HL-60 (cell line): ENCODE measurements around the gene USP31.

Experiments
- CTCF ChIP-seq: IDR thresholded peaks from one replicate; pipeline ENCODE4 v1.5.1; 2011; ENCODE audit warnings: low read length, control low read depth, inconsistent platforms; ENCODE audit not compliant: insufficient read depth
- GABPA ChIP-seq: IDR thresholded peaks from 2 replicates; pipeline ENCODE4 v1.6.1; 2012; ENCODE audit warnings: low read depth
- POLR2AphosphoS5 ChIP-seq: IDR thresholded peaks from 2 replicates; pipeline ENCODE4 v1.6.1; 2012; ENCODE audit warnings: low read depth
- REST ChIP-seq: IDR thresholded peaks from 2 replicates; pipeline ENCODE4 v1.6.1; 2012; ENCODE audit warnings: low read depth; ENCODE audit not compliant: insufficient replicate concordance
- SPI1 ChIP-seq: IDR thresholded peaks from 2 replicates; pipeline ENCODE4 v1.6.1; 2012; ENCODE audit warnings: low read depth, mild to moderate bottlenecking, borderline replicate concordance

DNA sequence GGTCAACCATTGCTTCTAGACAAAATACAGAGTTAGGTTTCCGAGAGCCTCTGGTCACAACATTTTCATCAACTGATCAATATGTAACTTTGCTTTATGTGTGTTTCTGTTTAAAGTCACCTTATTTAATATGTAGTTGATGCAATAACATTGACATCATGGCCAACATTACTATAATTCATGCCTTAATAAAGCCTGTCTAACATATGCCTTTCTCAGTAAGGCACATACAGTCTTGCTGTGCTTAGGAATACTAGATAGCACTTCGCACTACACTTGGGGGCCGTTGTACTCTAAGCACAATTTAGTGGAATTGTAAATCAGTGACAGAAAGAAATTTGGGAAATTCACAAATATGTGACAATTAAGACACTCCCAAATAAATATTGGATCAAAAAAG lies 23.7 kb upstream of the USP31 start:
- TF ChIP-seq CTCF = no peak
- no peak for TF ChIP-seq REST
- TF ChIP-seq POLR2AphosphoS5 = no peak
- no peak for TF ChIP-seq SPI1
- TF ChIP-seq GABPA = no peak
